GF-D8 (cell line): ENCODE results near the gene H3-3A.

Experiments used
- DNase-seq: peaks from one replicate; lab custom pipeline; 2025; lab: John Stamatoyannopoulos, UW

H3-3A gene

DNA sequence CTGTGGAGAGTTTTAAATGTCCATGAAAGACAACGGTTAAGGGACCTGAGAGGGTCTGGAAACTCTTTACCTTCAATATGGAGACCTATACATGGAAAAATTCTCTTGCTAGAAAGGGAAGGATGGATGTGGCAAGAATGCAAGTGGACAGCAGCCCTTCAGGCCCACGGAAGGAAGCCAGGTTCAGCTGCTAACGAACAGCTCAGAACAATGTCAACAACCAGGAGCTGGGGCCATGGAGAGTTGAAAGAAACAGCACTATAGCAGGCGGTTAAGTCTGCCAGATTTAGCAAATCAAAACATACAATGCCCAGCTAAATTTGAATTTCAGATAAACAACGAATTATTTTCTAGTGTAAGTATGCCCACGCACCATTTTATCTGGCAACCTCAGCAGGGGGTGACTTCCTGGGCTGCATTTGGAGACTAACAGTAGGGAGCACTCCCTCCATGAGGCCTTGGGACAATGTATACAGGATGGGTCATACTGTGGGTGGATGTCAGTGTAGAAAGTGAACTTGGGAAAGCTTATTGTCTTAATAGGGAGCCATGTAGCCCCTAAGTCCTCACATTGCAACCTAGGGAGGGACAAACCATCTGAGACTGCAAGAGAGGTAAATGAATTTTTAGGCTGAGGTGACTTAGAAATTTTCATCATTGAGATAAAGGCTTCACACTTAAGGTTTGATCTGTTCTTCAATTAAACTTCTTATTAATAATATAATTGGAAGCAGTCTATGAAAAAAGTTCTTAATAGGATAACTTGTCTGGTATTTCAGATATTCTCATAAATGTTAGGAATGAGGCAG is 7.8 kb upstream of the H3-3A start:
- DNase-seq, result no peak

DNA sequence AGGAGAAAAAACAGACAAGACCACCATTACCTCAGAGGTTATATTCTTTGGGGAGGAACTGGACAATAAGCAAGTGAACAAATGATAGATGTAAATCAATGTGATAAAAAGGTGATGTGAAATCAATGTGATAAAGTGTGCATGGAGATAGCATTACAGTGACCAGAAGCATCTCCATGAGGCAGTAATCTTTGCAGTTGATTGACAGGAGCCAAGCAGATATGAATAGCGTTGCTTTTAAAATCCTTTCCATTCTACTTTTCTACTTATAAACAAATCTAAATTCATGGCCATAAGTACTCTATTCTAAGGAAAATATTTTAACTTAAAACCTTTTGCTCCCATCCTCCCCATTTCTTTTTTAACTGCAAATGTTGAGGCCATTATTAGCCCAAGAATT is 2.8 kb upstream of the H3-3A start:
- no peak for DNase-seq

DNA sequence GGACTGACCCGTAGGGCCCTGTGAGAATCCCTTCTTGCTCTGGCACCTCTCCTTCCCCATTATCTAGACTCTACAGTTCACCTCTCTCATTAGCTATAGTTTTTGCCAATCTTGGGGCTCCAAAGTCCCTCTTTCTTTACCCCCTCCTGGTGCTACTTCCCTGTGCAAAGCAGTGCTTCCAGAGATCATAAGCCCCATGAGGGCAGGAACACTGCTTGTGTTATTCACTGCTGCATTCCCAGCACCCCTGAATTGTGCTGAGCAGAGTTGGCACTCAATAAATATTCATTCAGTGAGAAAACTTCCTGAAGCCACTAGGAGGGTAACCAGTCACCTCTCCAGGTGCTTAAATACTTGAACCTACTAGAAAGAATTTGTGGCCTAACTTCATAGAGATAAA is 2.1 kb upstream of the H3-3A start:
- DNase-seq, result no peak

DNA sequence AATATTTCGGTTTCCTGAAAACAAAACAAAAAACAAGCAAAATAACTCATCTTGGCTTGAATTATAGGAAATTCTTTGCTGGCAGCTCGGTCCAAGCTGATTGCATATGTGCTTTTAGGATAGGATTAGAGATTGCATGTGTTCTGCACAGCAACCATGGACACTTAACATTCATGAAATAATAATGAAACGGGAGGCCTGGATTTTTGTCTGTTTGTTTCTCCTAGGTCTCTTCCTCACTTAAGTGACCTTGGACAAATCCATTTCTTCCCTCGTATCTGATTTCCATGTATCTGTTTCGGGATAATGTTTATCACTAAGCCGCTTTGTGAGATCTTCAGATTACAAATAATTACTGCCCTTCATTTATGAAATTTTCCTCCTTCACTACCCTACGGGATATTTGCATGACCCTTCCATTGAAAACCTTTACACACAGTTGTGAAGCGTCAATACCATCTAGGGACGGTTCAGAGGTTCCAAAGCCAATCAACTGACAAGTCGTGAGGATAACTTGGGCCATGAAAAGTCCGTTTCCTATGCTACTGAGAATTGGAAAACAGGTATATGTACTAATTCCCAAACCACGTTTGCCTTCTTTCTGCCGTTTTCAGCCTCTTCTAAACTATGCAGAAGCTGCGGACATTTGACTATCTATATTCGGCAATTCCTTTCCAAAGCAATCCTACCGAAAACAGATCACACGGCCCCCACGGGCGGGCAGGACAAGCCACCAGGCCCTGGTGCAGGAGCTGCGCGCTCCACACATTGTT is 1.3 kb upstream of the H3-3A start:
- no peak for DNase-seq

DNA sequence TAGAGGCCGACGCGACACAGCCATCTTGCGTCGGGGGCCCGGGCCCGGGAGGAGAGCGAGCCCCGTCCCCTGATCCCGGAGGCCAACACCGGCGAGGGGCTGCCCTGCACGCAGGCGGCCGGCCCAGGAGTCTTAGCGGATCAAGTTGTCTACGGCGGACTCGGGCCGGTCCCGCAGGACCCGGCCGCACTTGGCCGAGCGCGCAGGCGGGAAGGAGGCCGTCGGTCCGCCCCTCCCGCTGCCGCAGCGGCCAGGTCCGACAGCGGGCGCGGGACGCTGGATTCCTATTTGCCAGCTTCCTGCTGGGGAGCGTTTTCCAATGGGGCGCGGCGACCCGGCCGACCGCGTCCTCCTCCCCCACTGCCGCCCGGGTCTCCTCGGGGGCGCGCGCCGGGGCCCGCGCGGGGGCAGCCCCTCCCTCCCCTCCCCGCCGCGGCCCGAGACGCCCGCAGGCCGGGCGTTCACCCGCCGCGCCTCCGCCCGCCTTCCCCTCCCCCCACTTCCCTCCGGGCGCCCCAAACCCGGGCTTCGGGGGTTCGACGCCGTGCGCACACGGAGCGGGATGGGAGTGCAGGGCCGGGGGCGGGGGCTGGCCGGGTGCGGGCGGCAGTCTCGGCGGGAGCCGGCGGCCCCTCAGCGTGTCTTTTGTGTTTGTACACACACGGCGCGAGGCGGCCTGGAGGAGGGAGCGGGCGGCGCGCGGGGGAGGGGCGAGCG is 517 bp upstream of the H3-3A start:
- DNase-seq, result peak; percentile 53

DNA sequence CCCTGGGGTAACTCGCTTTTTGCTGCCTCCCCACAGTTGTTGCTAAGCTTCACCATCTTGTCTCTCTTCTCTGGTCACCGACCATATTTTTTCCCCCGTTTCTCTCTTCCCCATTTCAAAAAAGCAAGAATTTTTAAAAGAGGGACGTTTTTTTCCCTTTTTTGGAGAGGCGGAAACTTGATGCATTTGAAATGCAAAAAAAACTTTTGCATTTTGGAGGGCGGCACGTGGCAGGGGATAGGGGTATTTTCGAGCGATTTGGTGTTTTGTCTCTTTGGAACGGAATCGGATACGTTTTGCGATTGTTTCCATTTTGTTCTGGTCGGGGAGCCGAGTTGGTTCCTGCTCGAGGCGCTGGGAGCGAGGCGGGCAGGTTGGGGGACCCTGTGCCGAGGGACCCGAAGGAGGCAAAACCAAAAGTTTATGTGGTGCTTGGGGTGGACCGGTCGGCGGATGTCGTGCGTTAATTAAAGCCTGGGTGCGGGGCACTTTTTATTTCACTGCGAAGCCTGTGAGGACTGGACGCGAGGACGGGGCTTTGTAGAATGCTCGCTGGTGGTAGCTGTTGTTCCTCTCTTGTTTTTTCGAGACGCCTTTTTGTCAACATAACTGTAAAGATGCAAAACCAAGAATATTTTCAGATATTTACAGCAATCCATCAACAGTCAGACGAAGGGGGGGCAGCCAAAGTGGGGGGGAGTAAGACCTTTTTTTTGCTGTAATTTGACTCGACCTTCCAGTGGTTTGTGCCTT is 884 bp downstream of the H3-3A start:
- DNase-seq, result no peak

DNA sequence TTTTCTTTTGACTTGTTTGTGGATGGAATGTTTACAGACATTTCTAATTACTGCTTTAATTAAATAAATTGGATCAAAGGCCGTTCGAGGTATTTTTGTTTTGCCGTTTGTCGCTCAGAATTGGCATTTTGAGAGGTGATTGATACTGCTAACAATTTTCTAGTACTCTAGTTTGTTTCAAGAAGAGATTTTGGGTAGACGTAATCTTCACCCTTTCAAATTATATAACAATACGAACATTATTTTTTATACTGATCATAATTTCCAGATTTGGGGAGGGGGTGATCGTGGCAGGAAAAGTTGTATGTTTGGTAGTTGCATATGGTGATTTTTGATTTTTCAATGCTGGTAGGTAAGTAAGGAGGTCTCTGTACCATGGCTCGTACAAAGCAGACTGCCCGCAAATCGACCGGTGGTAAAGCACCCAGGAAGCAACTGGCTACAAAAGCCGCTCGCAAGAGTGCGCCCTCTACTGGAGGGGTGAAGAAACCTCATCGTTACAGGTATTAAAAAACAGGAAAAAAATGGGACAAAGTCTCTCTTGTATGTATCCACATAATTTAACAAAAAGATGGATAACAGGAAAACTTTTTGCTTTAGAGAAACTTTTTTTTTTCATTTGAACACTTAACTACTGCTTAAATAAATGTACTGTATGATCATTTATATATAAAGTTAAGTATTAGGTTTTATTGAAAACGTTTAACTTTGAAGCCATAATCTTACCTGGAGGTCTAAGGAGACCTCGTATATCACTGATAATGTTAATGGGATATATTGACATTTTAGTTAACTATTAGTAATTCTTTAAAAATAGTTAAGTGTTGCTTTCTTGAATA is 1.7 kb downstream of the H3-3A start:
- peak; percentile 18 for DNase-seq

DNA sequence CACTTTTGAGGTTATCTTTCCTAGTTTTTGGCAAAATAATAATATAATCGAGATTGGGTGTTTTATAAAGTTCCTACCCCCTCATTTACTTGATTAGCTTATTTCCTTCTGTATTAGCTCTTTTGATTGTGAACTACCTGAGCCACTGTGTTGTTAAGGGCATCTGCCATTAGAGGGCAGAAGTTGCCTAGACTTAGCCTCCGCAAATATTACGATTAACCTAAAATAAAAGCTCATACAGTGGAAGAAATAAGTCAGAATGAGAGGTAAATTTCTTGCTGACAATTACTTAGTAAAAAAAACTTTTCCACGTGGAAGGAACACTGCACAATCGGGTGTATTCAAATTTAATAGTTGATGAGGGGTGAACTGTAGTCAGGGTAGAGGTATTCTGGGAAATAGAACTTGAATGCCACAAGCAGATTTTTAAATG is 2.3 kb downstream of the H3-3A start:
- no peak for DNase-seq

DNA sequence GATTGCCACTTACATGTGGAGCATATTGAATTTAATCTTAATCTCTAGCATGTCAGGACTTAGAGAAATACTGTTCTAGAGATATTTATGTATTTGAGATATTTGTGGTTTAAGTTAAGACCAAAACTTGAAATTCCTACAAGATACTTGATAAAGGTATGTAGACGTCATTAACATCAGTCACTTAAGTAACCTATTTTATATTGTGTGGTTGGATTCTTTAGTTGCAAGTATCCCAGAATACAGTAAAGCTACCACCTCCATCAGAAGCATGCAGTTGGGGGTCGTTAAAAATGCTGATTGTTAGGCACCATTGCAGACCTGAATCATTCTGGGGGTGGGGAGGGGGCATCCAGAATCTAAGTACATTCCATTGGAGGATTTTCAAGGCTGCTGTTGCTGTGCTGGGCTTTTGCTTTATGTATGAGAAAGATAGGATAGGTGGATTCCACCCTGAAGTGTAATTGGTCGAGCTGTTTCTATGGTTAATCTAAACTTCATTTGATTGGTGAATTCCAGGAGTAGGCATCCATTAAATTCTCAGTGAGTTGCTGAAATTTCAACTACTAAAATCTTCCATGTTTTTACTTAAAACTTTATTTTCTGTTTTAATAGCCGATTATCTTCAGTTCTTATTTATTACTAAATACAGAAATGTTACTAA is 4.0 kb downstream of the H3-3A start:
- DNase-seq, result no peak

DNA sequence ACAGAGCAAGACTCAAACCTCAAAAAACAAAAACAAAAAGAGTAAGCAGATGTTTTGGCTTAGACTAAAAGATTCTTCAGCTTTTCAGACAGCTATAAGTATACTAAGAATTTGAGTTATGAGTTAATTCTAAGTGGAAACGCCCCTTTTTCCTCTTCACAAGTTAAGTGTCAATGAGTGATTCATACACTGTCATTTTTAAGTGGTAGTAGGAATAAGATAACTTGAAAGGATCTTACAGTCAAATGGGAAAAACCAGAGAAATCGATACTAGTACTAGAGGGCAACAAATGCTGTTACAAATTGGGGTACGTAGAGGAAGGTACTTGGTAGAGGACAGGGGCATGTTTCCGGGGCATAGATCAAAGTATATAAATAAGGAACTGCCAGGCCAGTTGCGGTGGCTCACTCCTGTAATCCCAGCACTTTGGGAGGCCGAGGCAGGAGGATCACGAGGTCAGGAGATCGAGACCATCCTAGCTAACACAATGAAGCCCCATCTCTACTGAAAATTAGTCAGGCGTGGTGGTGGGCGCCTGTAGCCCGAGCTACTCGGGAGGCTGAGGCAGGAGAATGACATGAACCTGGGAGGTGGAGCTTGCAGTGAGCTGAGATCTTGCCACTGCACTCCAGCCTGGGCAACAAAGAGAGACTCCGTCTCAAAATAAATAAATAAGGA is 7.4 kb downstream of the H3-3A start:
- no peak for DNase-seq

DNA sequence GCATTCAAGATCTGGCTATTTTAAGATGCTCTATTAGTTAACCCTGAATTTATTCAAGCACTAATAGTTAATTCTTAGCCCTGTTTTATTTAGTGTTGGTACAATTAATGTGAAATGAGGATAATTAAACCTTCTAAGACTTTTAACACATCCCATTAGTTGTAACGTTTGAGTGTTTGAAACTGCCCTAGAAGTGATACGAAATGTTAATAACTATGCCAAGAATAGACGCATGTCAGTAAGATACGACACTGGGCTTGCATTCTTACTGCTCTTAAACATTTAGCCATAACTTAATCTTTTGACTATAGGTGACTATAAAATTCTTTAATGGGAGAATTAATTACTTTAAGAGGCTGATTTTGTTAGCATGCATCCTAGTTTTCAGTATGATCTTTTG is 9.8 kb downstream of the H3-3A start:
- DNase-seq, result no peak

DNA sequence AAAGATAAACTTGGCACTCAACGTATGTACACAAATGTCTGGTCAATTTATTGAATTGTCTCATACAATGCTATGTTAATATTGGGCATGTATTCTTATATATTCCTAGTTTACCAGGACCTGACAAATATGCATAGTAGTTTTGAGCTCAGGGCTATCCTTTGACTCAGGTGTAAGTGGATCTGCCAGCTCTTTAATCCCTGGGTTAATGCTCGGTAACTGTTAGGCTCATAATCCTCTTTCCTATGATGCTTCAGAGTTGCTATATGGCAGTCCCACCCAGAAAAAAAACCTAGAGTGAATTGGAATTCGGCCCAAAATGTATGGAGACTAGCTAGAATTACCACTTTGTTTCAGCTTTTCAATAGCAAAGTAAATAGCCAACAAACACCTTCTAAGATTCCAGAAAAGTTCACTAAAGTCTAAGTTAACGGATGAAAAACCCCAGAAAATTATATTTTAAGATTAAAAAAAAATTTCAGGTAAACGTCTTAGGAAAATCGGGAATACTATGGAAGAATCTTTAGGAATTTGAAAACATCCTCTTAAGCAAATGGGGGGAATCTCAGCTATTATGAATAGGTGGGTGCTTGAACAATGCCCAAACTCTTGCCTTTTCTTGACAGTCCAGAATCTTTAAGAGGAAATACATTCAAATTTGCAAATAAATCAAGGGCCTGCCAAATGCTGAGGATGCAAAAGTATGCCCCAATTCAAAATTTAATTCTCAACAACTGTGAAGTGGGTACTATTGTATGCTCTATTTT is 10.9 kb downstream of the H3-3A start:
- no peak for DNase-seq

DNA sequence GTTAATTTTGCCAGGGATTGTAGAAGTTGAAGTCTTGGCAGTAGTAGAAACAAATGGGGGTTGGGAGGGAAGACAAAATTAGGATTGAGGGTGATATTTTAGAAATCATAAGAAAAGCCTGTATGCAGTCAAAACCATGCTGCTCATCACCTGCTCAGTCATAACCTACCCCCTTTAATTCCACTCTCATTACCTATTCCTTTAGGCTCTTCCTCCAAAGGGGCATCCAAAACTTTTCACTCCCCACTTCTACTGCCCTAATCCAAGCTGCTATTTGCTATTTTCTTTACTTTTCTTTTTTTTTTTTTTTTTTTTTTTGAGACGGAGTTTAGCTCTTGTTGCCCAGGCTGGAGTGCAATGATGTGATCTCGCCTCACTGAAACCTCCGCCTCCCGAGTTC is 11.5 kb downstream of the H3-3A start:
- DNase-seq, result no peak

DNA sequence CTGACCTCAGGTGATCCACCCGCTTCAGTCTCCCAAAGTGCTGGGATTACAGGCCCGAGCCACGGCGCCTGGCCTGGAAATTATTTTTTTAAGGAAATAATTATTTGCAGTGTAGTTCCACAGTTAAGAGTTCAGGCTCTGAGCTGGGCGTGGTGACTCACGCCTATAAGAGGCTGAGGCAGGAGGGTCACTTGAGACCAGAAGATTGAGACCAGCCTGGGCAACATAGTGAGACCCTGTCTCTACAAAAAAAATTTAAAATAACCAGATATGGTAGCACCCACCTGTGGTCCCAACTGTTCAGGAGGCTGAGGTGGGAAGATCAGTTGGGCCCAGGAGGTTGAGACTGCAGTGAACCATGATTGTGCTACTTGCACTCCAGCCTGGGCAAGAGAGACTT is 13.9 kb downstream of the H3-3A start:
- DNase-seq, result no peak

DNA sequence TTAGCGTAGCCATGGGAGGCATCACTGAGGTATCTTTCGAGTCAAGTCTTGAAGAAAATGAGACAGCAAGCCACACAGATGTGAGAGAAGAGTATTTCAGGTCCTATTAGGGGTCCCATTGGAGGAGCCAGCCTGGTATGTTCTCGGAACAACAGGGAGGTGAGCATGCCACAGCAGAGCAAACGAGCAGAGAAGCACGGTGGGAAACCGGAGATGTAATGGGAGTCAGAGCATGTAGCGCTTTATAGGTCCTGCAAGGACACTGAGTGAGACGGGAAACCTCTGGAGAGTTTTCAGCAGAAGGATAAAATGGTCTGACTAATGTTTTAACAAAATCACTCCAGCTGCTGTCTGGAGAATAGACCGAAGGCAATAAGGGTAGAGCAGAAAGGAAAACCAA is 15.9 kb downstream of the H3-3A start:
- no peak for DNase-seq

DNA sequence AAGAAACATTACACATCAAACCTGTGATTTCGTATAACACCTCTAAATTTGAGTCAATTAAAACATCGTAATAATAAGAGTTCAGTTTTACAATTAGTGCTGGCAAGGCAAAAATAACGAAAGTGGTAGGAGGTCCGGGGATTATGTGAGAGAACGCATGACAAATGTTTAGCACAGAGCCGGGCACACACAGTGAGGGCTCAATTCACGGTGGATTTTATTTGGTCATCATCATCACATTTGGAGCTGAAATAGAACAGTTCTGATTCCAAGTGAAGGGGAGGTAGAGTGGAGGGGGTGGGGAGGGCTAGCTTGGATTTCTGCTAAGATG is 20.0 kb downstream of the H3-3A start:
- DNase-seq, result no peak

DNA sequence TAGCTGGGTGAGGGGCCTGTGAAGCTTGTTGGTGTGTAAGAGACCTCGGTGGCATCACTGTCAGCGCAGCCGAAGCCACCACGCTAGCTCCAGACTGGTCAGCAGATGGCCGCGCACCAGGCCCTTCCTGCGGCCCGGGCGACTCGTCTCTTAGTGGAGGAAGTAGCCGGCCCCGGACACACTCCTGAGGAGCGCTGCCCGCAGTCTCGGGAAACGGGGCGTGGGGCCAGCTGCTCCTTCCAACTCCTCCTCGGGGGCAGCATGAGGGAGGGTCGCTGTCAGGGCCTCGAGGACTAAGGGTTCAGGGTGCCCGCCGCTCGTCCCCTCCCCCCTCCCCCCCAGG is 20.4 kb downstream of the H3-3A start:
- DNase-seq, result no peak

DNA sequence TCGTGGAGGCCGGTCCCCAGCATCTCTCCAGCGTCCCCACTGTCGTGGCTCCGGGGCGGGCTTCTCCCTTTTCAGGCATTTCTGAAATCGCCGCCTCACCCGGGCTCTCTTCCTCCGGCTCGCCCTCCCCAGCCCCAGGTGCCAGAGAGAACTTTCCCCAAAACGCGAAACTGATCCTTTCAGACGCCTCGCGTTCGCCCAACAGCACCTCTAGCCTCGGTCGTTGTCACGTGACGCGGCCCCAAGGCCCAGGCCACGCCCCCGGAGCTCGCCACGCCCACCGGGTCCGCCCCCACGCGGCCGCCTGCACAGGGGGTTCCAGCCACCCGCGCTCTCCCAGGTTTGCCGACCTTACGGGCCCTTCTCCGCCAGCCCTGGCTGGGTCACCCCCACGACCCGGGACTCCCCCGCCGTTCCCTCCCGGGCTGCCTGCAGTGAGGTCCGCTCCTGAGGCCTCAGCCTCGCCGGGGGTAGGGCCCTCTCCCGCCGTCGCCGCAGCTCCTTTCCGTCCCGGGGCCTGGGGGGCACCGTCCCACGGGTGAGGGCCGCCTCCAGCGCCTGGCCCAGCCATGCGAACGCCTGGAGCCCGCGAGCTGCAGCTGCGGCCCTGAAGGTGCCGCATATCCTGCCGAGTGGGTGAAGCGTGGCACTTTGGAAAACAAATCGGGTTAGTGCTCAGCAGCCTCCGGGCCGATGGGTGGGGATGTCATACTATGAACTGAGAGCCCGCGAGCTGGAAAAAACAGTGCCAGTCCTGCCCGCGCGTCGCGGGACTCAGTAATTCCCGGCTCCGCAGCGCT is 21.0 kb downstream of the H3-3A start:
- peak; percentile 23 for DNase-seq
